SU-DHL-6 (cell line): ENCODE results near the gene CDH22.

Source experiments
- H2AFZ ChIP-seq: fragments of 200-600 bp; sonication (generic); 2 replicates; pipeline ENCODE4 v1.6.1; 2014; ENCODE audit warnings: low read depth, mild to moderate bottlenecking, moderate library complexity, mixed read lengths, antibody characterized with exemption, low read length; ENCODE audit not compliant: severe bottlenecking
- H3F3A ChIP-seq: fragments of 200-600 bp; shearing (Covaris generic); 2 replicates; pipeline ENCODE4 v1.6.0; 2016; ENCODE audit warnings: antibody characterized with exemption, mild to moderate bottlenecking; ENCODE audit not compliant: insufficient read depth
- H3K27ac ChIP-seq: fragments of 200-600 bp; sonication (generic); 2 replicates; pipeline ENCODE4 v1.5.1; 2016; ENCODE audit warnings: low read depth, mild to moderate bottlenecking, low read length, moderate library complexity, mixed read lengths
- H3K27me3 ChIP-seq: fragments of 200-600 bp; sonication (generic), shearing (Covaris generic); 2 replicates; pipeline ENCODE4 v1.6.0; 2014; ENCODE audit warnings: mild to moderate bottlenecking, low read length
- H3K36me3 ChIP-seq: fragments of 200-600 bp; sonication (generic); 2 replicates; pipeline ENCODE4 v1.6.1; 2014; ENCODE audit warnings: mild to moderate bottlenecking, low read length, mixed read lengths
- H3K4me2 ChIP-seq: fragments of 300-600, 200-600 bp; shearing (Covaris generic), sonication (generic); 2 replicates; pipeline ENCODE4 v1.6.0; 2014; ENCODE audit warnings: low read length, low read depth, mild to moderate bottlenecking; ENCODE audit not compliant: poor library complexity, severe bottlenecking
- H3K4me3 ChIP-seq: fragments of 200-600 bp; sonication (generic); 2 replicates; pipeline ENCODE4 v1.5.1; 2014; ENCODE audit warnings: antibody characterized with exemption, low read length, mild to moderate bottlenecking, mixed read lengths; ENCODE audit not compliant: insufficient read depth, poor library complexity, severe bottlenecking
- H3K79me2 ChIP-seq: fragments of 200-600 bp; sonication (generic); 2 replicates; pipeline ENCODE4 v1.6.1; 2014; ENCODE audit warnings: mild to moderate bottlenecking, low read length, moderate library complexity; ENCODE audit not compliant: insufficient read depth
- H3K9ac ChIP-seq: fragments of 200-600 bp; sonication (generic); 2 replicates; pipeline ENCODE4 v1.7.0; 2014; ENCODE audit warnings: mild to moderate bottlenecking, low read length
- H3K9me2 ChIP-seq: fragments of 200-600 bp; sonication (generic); replicated peaks from 2 replicates; pipeline ENCODE4 v1.6.1; 2014; ENCODE audit warnings: low read length; ENCODE audit not compliant: insufficient read depth
- H3K9me3 ChIP-seq: fragments of 200-600 bp; sonication (generic); 2 replicates; pipeline ENCODE4 v1.6.1; 2014; ENCODE audit warnings: low read length, mixed read lengths; ENCODE audit not compliant: insufficient read depth
- H4K20me1 ChIP-seq: fragments of 200-600 bp; sonication (generic); 2 replicates; pipeline ENCODE4 v1.6.1; 2014; ENCODE audit warnings: low read depth, mild to moderate bottlenecking, antibody characterized with exemption, low read length, moderate library complexity, mixed read lengths
- EZH2phosphoT487 ChIP-seq: fragments of 200-600 bp; sonication (generic), shearing (Covaris generic); conservative IDR thresholded peaks from 2 replicates; pipeline ENCODE4 v1.6.1; 2018; ENCODE audit warnings: mild to moderate bottlenecking, antibody characterized with exemption, low read length, moderate library complexity, mixed read lengths
- TF ChIP-seq, protein P1 (sequence below): fragments of 200-600 bp; sonication (generic); IDR thresholded peaks from one replicate; pipeline ENCODE4 v1.5.1; 2017; ENCODE audit warnings: antibody characterized with exemption, mild to moderate bottlenecking, low read length, moderate library complexity; ENCODE audit not compliant: insufficient read depth, poor library complexity, severe bottlenecking

Gene CDH22

DNA sequence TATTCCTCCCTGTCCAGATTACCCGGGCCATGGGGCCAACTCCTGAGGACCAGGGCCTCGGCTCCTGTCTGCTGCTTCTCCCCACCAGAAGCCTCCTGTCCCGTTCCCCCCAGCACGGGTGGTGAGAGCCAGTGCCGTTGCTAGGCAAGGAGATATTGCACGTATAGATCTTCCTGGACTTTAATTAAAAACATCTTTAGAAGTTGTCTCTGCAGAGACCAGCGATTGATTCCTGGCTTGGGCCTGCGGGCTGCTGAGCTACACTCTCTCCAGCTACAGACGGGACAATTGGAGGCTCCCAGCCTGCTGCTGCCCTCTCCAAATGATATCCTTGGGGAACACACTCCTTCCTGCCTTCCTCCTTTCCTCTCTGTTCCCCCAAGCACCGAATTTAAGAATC, 74.6 kb downstream of the CDH22 start:
- no peak overlapping the region for H3K4me3 ChIP-seq
- H3K36me3 ChIP-seq: no peaks in the 10 kb centered on the region
- no peaks in the 10 kb centered on the region for H3K27me3 ChIP-seq
- H3K27ac ChIP-seq: no peak overlapping the region
- H3K9me2 ChIP-seq: no peaks in the 10 kb centered on the region
- no peaks in the 10 kb centered on the region for H3F3A ChIP-seq
- TF ChIP-seq, protein P1, sequence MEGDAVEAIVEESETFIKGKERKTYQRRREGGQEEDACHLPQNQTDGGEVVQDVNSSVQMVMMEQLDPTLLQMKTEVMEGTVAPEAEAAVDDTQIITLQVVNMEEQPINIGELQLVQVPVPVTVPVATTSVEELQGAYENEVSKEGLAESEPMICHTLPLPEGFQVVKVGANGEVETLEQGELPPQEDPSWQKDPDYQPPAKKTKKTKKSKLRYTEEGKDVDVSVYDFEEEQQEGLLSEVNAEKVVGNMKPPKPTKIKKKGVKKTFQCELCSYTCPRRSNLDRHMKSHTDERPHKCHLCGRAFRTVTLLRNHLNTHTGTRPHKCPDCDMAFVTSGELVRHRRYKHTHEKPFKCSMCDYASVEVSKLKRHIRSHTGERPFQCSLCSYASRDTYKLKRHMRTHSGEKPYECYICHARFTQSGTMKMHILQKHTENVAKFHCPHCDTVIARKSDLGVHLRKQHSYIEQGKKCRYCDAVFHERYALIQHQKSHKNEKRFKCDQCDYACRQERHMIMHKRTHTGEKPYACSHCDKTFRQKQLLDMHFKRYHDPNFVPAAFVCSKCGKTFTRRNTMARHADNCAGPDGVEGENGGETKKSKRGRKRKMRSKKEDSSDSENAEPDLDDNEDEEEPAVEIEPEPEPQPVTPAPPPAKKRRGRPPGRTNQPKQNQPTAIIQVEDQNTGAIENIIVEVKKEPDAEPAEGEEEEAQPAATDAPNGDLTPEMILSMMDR: no peak
- no peak for TF ChIP-seq EZH2phosphoT487
- H3K9ac ChIP-seq: no peak overlapping the region
- no peak overlapping the region for H3K4me2 ChIP-seq
- no peaks in the 10 kb centered on the region for H3K9me3 ChIP-seq
- no peaks in the 10 kb centered on the region for H3K79me2 ChIP-seq
- no peak overlapping the region for H2AFZ ChIP-seq
- H4K20me1 ChIP-seq: 0 out of 2 replicates have a peak, but pooled peaks cover 3% of the 10 kb centered on the region

DNA sequence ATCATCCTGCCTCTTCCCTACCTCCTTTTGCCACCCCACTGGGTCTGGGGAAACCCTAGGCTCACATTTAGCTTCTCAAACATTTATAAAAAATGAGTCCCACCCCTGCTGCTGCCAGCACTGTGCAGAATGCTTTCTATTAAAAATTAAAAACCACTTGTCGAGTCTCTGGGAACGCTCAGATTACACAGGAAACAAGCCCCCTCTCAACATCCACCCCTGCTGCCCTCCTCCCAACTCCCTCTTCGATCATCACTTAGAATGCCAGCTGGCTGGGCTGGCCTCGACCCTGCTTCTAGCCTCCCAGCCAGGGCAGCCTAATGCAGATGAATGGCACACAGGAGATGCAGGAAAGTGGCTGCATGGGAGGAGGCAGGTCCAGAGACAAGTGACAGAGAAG, 75.8 kb downstream of the CDH22 start:
- no peak for TF ChIP-seq EZH2phosphoT487
- TF ChIP-seq, protein P1: no peak
- Histone ChIP-seq H3K79me2 (no peaks in the 10 kb centered on the region), H2AFZ (no peak overlapping the region), H3K27me3 (no peaks in the 10 kb centered on the region), H3F3A (no peaks in the 10 kb centered on the region), H3K9me2 (no peaks in the 10 kb centered on the region), H3K27ac (no peak overlapping the region), H3K9me3 (no peaks in the 10 kb centered on the region), H3K36me3 (no peaks in the 10 kb centered on the region), H3K9ac (no peak overlapping the region), H3K4me3 (no peak overlapping the region), H4K20me1 (0 out of 2 replicates have a peak, but pooled peaks cover 3% of the 10 kb centered on the region), H3K4me2 (no peak overlapping the region)

DNA sequence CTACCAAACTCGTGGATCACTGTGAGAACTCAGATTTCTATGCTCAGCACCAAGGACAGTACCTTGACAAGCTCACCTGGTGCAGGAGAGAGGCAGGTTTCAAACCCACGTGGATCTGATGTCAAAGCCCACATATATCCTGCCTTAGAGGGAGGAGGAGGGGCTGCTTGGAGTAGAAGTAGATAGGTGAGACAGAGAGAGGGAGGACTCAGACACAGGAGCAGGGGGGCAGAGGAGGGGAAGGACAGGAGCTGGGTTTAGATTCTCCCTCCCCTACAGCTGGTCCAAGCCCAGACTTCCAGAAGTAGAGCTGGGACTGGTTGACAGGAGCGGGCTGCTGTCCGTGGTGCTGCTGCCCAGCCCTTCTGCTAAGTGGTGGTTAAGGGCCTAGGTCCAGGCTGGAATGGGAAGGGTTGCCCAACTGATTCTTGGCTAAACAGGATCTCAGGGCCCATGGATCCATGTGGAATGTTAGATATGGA, 77.5 kb downstream of the CDH22 start:
- H3K27me3 ChIP-seq: no peaks in the 10 kb centered on the region
- no peaks in the 10 kb centered on the region for H3F3A ChIP-seq
- no peak for TF ChIP-seq EZH2phosphoT487
- TF ChIP-seq, protein P1: no peak
- no peaks in the 10 kb centered on the region for H3K9me3 ChIP-seq
- H3K36me3 ChIP-seq: no peaks in the 10 kb centered on the region
- no peaks in the 10 kb centered on the region for H3K9me2 ChIP-seq
- no peak overlapping the region for H2AFZ ChIP-seq
- H3K79me2 ChIP-seq: no peaks in the 10 kb centered on the region
- H3K27ac ChIP-seq: no peak overlapping the region
- H3K4me3 ChIP-seq: no peak overlapping the region
- H3K9ac ChIP-seq: no peak overlapping the region
- H3K4me2 ChIP-seq: no peak overlapping the region
- 0 out of 2 replicates have a peak, but pooled peaks cover 3% of the 10 kb centered on the region for H4K20me1 ChIP-seq
